HG03108 (cell line): ENCODE measurements around the gene FAM131B.
"Not testable (repeated sequence)": the region's sequence is repeated elsewhere in the genome, so short reads cannot be mapped to it uniquely, and the experiment has no call there.

Source experiments
- ATAC-seq: cut with Tn5 transposase; IDR thresholded peaks from one replicate; pipeline ENCODE4 v1.9.1; 2021; ENCODE audit warnings: moderate library complexity; ENCODE audit not compliant: unreplicated experiment

The FAM131B gene

GRCh38 chr7:143395187-143396149, 33.0 kb upstream of the FAM131B start:
- ATAC-seq: no peak

- ATAC-seq: no peak
Observed at GRCh38 chr7:143394777-143395176, 32.3 kb upstream of the FAM131B start.

GRCh38 chr7:143394068-143394467, 31.6 kb upstream of the FAM131B start:
- ATAC-seq: no peak

GRCh38 chr7:143393267-143394041, 30.9 kb upstream of the FAM131B start:
- ATAC-seq: no peak

GRCh38 chr7:143392875-143393266, 30.4 kb upstream of the FAM131B start:
- ATAC-seq: no peak

GRCh38 chr7:143392427-143392826, 29.9 kb upstream of the FAM131B start:
- ATAC-seq: not testable (repeated sequence)

GRCh38 chr7:143391462-143392404, 29.2 kb upstream of the FAM131B start:
- no peak for ATAC-seq

- ATAC-seq: no peak
Observed at GRCh38 chr7:143390773-143391317, 28.3 kb upstream of the FAM131B start.

GRCh38 chr7:143390104-143390772, 27.7 kb upstream of the FAM131B start:
- ATAC-seq: no peak

GRCh38 chr7:143389316-143390103, 27.0 kb upstream of the FAM131B start:
- no peak for ATAC-seq

- ATAC-seq: no peak
Observed at GRCh38 chr7:143388491-143389101, 26.1 kb upstream of the FAM131B start.

GRCh38 chr7:143388051-143388450, 25.5 kb upstream of the FAM131B start:
- no peak for ATAC-seq

GRCh38 chr7:143387156-143387975, 24.9 kb upstream of the FAM131B start:
- ATAC-seq: no peak

- ATAC-seq: peak; percentile 48
Observed at GRCh38 chr7:143385891-143386781, 23.6 kb upstream of the FAM131B start.

GRCh38 chr7:143384661-143385631, 22.4 kb upstream of the FAM131B start:
- no peak for ATAC-seq

GRCh38 chr7:143384148-143384547, 21.6 kb upstream of the FAM131B start:
- no peak for ATAC-seq
